Measurements from ENCODE around the gene UBB. TPM values are rescaled to one million over a fixed set of nuclear protein-coding genes. Genes with fewer than 3 reads are reported as not detected.
A peak's percentile ranks its signal among the peaks of the same experiment; 100 is the strongest.

Gene UBB
- 1,191 and 1,207 TPM in 2 replicates for total RNA-seq
- long read RNA-seq, transcript UBB-201 (2 exons, 1,225 nt) = major isoform, 642 of 653 reads
- long read RNA-seq, partial matches to known transcripts = 0 of 653 reads
- long read RNA-seq, other reads (novel, unspliced or antisense) = 7 of 653 reads

DNA sequence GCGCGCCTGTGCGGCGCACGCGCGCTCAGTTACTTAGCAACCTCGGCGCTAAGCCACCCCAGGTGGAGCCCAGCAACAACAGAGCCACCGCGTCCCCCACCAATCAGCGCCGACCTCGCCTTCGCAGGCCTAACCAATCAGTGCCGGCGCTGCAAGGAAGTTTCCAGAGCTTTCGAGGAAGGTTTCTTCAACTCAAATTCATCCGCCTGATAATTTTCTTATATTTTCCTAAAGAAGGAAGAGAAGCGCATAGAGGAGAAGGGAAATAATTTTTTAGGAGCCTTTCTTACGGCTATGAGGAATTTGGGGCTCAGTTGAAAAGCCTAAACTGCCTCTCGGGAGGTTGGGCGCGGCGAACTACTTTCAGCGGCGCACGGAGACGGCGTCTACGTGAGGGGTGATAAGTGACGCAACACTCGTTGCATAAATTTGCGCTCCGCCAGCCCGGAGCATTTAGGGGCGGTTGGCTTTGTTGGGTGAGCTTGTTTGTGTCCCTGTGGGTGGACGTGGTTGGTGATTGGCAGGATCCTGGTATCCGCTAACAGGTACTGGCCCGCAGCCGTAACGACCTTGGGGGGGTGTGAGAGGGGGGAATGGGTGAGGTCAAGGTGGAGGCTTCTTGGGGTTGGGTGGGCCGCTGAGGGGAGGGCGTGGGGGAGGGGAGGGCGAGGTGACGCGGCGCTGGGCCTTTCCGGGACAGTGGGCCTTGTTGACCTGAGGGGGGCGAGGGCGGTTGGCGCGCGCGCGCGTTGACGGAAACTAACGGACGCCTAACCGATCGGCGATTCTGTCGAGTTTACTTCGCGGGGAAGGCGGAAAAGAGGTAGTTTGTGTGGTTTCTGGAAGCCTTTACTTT lies at the start of gene UBB:
Gene UBB, plus strand, starts transcription at position 452 of the 856 bp plus-strand sequence. CDS start 817 bp downstream, outside the sequence.
- peak; percentile 98 for DNase-seq (ENCODE audit: extremely low spot score, unreplicated experiment)
- TF ChIP-seq, protein P1, sequence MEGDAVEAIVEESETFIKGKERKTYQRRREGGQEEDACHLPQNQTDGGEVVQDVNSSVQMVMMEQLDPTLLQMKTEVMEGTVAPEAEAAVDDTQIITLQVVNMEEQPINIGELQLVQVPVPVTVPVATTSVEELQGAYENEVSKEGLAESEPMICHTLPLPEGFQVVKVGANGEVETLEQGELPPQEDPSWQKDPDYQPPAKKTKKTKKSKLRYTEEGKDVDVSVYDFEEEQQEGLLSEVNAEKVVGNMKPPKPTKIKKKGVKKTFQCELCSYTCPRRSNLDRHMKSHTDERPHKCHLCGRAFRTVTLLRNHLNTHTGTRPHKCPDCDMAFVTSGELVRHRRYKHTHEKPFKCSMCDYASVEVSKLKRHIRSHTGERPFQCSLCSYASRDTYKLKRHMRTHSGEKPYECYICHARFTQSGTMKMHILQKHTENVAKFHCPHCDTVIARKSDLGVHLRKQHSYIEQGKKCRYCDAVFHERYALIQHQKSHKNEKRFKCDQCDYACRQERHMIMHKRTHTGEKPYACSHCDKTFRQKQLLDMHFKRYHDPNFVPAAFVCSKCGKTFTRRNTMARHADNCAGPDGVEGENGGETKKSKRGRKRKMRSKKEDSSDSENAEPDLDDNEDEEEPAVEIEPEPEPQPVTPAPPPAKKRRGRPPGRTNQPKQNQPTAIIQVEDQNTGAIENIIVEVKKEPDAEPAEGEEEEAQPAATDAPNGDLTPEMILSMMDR (IDR thresholded peaks at IDR 0.05) = peak; percentile 8
- Mint-ChIP-seq H3K27ac (ENCODE audit: unreplicated experiment) (peak within 1 kb of the TSS; percentile 100), H3K36me3 (ENCODE audit: unreplicated experiment) (peaks cover 24% of the 10 kb centered on the region), H3K4me3 (ENCODE audit: unreplicated experiment) (peak within 1 kb of the TSS; percentile 88), H3K9me3 (ENCODE audit: unreplicated experiment) (no peaks in the 10 kb centered on the region), H3K27me3 (ENCODE audit: unreplicated experiment) (no peaks in the 10 kb centered on the region), H3K4me1 (ENCODE audit: unreplicated experiment) (peaks cover 26% of the 10 kb centered on the region)

DNA sequence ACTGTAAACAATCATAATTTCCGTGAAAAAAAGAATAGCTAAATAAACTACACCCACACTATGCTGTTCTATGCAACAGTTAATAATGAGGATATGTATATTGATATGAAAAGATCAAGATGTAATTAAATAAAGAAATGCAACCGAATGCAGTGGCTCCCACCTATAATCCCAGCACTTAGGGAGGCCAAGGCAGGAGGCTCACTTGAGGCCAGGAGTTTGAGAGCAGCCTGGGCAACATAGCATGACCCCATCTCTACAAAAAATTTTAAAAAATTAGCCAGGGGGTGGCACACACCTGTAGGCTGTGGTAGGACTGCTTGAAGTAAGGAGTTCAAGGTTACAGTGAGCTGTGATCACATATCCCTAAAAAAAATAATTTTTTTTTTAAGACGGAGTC lies 42.5 kb upstream of the UBB start:
- Mint-ChIP-seq H3K4me1 (ENCODE audit: unreplicated experiment) (no peaks in the 10 kb centered on the region), H3K27ac (ENCODE audit: unreplicated experiment) (no peak overlapping the region), H3K9me3 (ENCODE audit: unreplicated experiment) (no peaks in the 10 kb centered on the region), H3K4me3 (ENCODE audit: unreplicated experiment) (no peak overlapping the region), H3K27me3 (ENCODE audit: unreplicated experiment) (no peaks in the 10 kb centered on the region), H3K36me3 (ENCODE audit: unreplicated experiment) (peaks cover 2% of the 10 kb centered on the region)
- TF ChIP-seq, protein P1 (IDR thresholded peaks at IDR 0.05) = no peak
- DNase-seq (ENCODE audit: extremely low spot score, unreplicated experiment) = no peak

DNA sequence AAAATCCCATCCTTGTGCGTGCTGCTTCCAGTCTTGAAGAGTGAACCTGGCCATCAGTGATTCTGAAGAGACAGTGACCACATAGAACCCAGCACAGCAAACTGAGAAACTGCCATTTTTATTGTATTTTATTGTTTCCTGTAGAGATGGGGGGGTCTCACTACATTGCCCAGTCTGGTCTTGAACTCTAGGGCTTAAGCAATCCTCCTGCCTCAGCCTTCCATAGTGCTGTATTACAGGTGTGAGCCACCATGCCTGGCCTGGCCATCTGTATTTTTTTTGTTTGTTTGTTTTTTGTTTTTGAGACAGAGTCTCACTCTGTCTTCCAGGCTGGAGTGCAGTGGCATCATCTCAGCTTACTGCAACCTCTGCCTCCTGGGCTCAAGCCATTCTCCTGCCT lies 41.5 kb upstream of the UBB start:
- Mint-ChIP-seq H3K27me3 (ENCODE audit: unreplicated experiment) (no peaks in the 10 kb centered on the region), H3K27ac (ENCODE audit: unreplicated experiment) (no peak overlapping the region), H3K4me1 (ENCODE audit: unreplicated experiment) (no peaks in the 10 kb centered on the region), H3K36me3 (ENCODE audit: unreplicated experiment) (peaks cover 8% of the 10 kb centered on the region), H3K9me3 (ENCODE audit: unreplicated experiment) (no peaks in the 10 kb centered on the region), H3K4me3 (ENCODE audit: unreplicated experiment) (no peak overlapping the region)
- TF ChIP-seq, protein P1 (IDR thresholded peaks at IDR 0.05) = no peak
- DNase-seq (ENCODE audit: extremely low spot score, unreplicated experiment) = no peak

DNA sequence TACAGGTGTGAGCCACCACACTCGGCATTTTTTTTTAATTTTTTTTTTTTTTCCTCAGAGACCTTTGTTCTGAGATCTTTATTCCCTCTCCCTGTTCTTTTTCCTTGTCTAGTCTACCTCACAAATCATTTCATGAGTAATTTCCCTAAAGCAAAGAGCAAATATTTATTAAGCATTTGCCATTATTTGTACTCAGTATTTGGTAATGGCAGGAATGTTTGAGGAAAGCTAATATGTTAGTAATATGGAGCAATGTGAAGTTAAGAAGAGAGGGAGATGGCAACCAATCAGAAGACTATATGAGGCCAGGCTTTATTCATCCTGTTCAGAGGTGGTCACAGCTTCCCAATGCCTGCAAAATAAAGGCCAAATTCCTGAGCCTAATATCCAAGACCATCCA lies 40.9 kb upstream of the UBB start:
- Mint-ChIP-seq H3K27ac (ENCODE audit: unreplicated experiment) (no peak overlapping the region), H3K4me3 (ENCODE audit: unreplicated experiment) (no peak overlapping the region), H3K9me3 (ENCODE audit: unreplicated experiment) (no peaks in the 10 kb centered on the region), H3K4me1 (ENCODE audit: unreplicated experiment) (no peaks in the 10 kb centered on the region), H3K36me3 (ENCODE audit: unreplicated experiment) (peaks cover 8% of the 10 kb centered on the region), H3K27me3 (ENCODE audit: unreplicated experiment) (no peaks in the 10 kb centered on the region)
- TF ChIP-seq, protein P1 (IDR thresholded peaks at IDR 0.05) = no peak
- no peak for DNase-seq (ENCODE audit: extremely low spot score, unreplicated experiment)

DNA sequence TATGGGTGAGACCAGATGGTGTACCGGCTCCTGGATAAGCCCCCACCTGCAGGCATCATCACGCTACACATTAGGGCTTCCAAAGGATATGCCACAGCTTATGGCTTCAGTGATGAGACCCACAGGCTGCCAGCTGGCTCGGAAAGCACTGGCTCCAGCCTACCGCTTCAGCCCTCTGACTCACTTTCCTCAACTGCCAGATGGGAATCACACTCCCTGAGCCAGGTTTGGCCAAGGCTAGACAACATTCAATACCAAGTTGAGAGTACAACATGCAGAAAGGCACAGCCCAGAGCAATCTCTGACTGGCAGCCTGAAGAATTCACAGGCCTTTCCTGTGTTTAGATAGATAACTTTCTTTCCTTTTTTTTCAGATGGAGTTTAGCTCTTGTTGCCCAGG lies 37.9 kb upstream of the UBB start:
- Mint-ChIP-seq H3K27ac (ENCODE audit: unreplicated experiment) (no peak overlapping the region), H3K27me3 (ENCODE audit: unreplicated experiment) (no peaks in the 10 kb centered on the region), H3K4me3 (ENCODE audit: unreplicated experiment) (no peak overlapping the region), H3K9me3 (ENCODE audit: unreplicated experiment) (no peaks in the 10 kb centered on the region), H3K4me1 (ENCODE audit: unreplicated experiment) (no peaks in the 10 kb centered on the region), H3K36me3 (ENCODE audit: unreplicated experiment) (peaks cover 10% of the 10 kb centered on the region)
- no peak for DNase-seq (ENCODE audit: extremely low spot score, unreplicated experiment)
- TF ChIP-seq, protein P1 (IDR thresholded peaks at IDR 0.05) = no peak

Measured in osteocyte (in vitro differentiated cells).